Smooth muscle cell (in vitro differentiated cells): ENCODE measurements around the gene ADCYAP1. TPM values are rescaled to one million over a fixed set of nuclear protein-coding genes. Genes with fewer than 3 reads are reported as not detected.

Experiments
- DNase-seq: peaks from one replicate; lab custom pipeline; 2025; ENCODE audit not compliant: unreplicated experiment; lab: John Stamatoyannopoulos, UW
- H2AFZ ChIP-seq: fragments of 200-600 bp; sonication (generic); 2 replicates; pipeline ENCODE4 v1.6.0; 2016; ENCODE audit warnings: antibody characterized with exemption, low read depth, mild to moderate bottlenecking
- H3F3A ChIP-seq: fragments of 200-600 bp; sonication (generic); 2 replicates; pipeline ENCODE4 v1.6.0; 2017; ENCODE audit warnings: antibody characterized with exemption, low read depth
- H3K27ac ChIP-seq: fragments of 200-600 bp; sonication (generic); 2 replicates; pipeline ENCODE4 v1.5.1; 2016; ENCODE audit warnings: low read depth, mild to moderate bottlenecking
- H3K27me3 ChIP-seq: fragments of 200-600 bp; sonication (generic); 2 replicates; pipeline ENCODE4 v1.6.1; 2016; ENCODE audit warnings: low read depth, mild to moderate bottlenecking
- H3K36me3 ChIP-seq: fragments of 200-600 bp; sonication (generic); 2 replicates; pipeline ENCODE4 v1.5.1; 2016; ENCODE audit warnings: low read depth
- H3K4me1 ChIP-seq: fragments of 200-600 bp; sonication (generic); 2 replicates; pipeline ENCODE4 v1.5.1; 2016; ENCODE audit warnings: low read depth
- H3K4me2 ChIP-seq: fragments of 200-600 bp; sonication (generic); 2 replicates; pipeline ENCODE4 v1.6.0; 2016; ENCODE audit warnings: mild to moderate bottlenecking
- H3K4me3 ChIP-seq: fragments of 200-600 bp; sonication (generic); 2 replicates; pipeline ENCODE4 v1.5.1; 2016; ENCODE audit warnings: mild to moderate bottlenecking
- H3K79me2 ChIP-seq: fragments of 200-600 bp; sonication (generic); 2 replicates; pipeline ENCODE4 v1.6.0; 2016; ENCODE audit warnings: low read depth, mild to moderate bottlenecking
- H3K9ac ChIP-seq: fragments of 200-600 bp; sonication (generic); 2 replicates; pipeline ENCODE4 v1.6.0; 2016; ENCODE audit warnings: low read depth
- H3K9me3 ChIP-seq: fragments of 200-600 bp; sonication (generic); replicated peaks from 2 replicates; pipeline ENCODE4 v1.5.1; 2016; ENCODE audit warnings: low read depth
- H4K20me1 ChIP-seq: fragments of 200-600 bp; sonication (generic); 2 replicates; pipeline ENCODE4 v1.6.0; 2016; ENCODE audit warnings: low read depth
- CTCF ChIP-seq: fragments of 200-600 bp; sonication (generic); IDR thresholded peaks from 2 replicates; pipeline ENCODE4 v1.5.1; 2017; ENCODE audit warnings: borderline replicate concordance, mild to moderate bottlenecking, antibody characterized with exemption; ENCODE audit not compliant: insufficient read depth, poor library complexity, severe bottlenecking
- WGBS: methylation state at CpG from one replicate; pipeline ENCODE4 v1.1.7; 2016; ENCODE audit warnings: low lambda C conversion rate; 5-methylcytosine and 5-hydroxymethylcytosine counted together
- polyA plus RNA-seq: library from polyadenylated mRNA; unstranded; fragments of >200 nt; fragmentation: Nextera tagmentation; extraction: Ambion mirVana; gene quantifications from 2 replicates; pipeline ENCODE4 v1.2.1, GENCODE V29; 2016
- total RNA-seq: library from RNA; depleted of rRNA; stranded (reverse); fragments of >200 nt; gene quantifications from 2 replicates; pipeline ENCODE4 v1.2.3, GENCODE V29; 2014

Gene ADCYAP1
- total and polyA plus RNA-seq, 2 experiments from 2014 or later, result not detected

DNA sequence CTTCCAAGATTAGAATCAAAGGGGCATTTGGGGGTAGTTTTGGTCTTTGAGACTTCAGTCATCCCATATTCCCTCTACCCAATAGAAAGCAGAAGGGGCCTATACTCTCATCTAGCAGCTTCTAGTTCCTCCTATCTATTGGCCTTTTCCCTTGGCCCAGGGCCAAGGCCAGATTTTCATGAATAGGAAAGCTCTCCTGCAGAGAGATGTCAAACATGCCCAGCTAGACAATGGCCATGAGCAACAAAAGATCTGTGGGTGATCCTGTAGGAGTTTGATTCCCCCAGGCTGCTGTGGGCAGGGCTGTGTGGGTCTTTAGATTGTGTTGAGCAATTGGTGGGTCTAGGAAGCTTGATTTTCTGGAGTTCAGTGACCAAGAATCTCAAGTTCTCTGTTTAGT lies 2.9 kb upstream of the ADCYAP1 start:
- H3K9me3 ChIP-seq, result no peaks in the 10 kb centered on the region
- no peak for TF ChIP-seq CTCF

GRCh38 chr18:902229-902628 lies 2.4 kb upstream of the ADCYAP1 start:
- Histone ChIP-seq H4K20me1 (no peaks in the 10 kb centered on the region), H3K36me3 (no peaks in the 10 kb centered on the region), H3K4me2 (no peak overlapping the region), H3F3A (no peaks in the 10 kb centered on the region), H3K4me1 (peaks cover 7% of the 10 kb centered on the region), H3K27ac (no peak overlapping the region), H3K27me3 (peaks cover 92% of the 10 kb centered on the region), H3K9me3 (no peaks in the 10 kb centered on the region), H2AFZ (no peak overlapping the region), H3K9ac (no peak overlapping the region), H3K4me3 (no peak overlapping the region), H3K79me2 (no peaks in the 10 kb centered on the region)
- TF ChIP-seq CTCF, result peak; percentile 22
- 40% methylated on average over 9 of the region's 9 CpGs for WGBS
- DNase-seq, result no peak

More for the DNA sequence above, 2.9 kb upstream of the ADCYAP1 start:
- no peaks in the 10 kb centered on the region for H3K79me2 ChIP-seq
- H3K9ac ChIP-seq, result no peak overlapping the region
- no peak overlapping the region for H3K27ac ChIP-seq
- no peaks in the 10 kb centered on the region for H3F3A ChIP-seq
- H4K20me1 ChIP-seq, result no peaks in the 10 kb centered on the region
- peaks cover 88% of the 10 kb centered on the region for H3K27me3 ChIP-seq
- peaks cover 4% of the 10 kb centered on the region for H3K4me1 ChIP-seq
- no peaks in the 10 kb centered on the region for H3K36me3 ChIP-seq
- DNase-seq, result no peak
- H3K4me2 ChIP-seq, result no peak overlapping the region
- H2AFZ ChIP-seq, result no peak overlapping the region
- no peak overlapping the region for H3K4me3 ChIP-seq

DNA sequence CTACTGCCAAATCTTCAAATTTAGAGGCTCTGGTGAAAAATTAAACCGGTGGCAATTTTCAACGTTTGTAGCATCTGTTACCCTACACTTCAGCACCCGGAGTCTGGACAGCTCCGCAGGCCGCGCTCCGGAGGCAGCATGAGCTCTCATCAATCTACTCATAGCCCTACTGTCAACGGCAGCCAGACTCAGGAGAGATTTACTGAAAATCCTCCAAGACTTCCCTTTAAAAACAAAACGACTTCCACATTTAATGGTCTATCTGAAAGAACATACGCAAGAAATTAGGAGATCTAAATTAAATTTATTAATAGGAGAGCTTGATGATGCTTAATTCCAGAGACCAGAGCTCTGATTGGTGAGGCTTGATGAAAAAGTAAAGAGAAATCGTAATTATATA lies 970 bp upstream of the ADCYAP1 start:
- WGBS, result 9% methylated on average over 11 of the region's 11 CpGs
- H3K27me3 ChIP-seq, result peaks cover 98% of the 10 kb centered on the region

More for the DNA sequence above, 970 bp upstream of the ADCYAP1 start:
- Histone ChIP-seq H2AFZ (no peak overlapping the region), H3K36me3 (no peaks in the 10 kb centered on the region), H3K4me2 (no peak overlapping the region), H3K27ac (no peak overlapping the region), H3K9me3 (no peaks in the 10 kb centered on the region), H3F3A (no peaks in the 10 kb centered on the region), H3K4me3 (no peak overlapping the region), H4K20me1 (no peaks in the 10 kb centered on the region), H3K4me1 (peaks cover 22% of the 10 kb centered on the region), H3K79me2 (no peaks in the 10 kb centered on the region), H3K9ac (no peak overlapping the region)
- DNase-seq, result peak; percentile 9
- TF ChIP-seq CTCF, result no peak
